NCI-H510A treated with DMSO at 0.1 percent for 48 hours (cell line): ENCODE results near the gene DPY19L2.
"Not testable (repeated sequence)": the region's sequence is repeated elsewhere in the genome, so short reads cannot be mapped to it uniquely, and the experiment has no call there.

ENCODE experiments used
- DNase-seq: peaks from one replicate; lab custom pipeline; 2025; lab: John Stamatoyannopoulos, UW

Gene DPY19L2

GRCh38 chr12:63663005-63663404 is 5.3 kb downstream of the DPY19L2 start:
- not testable (repeated sequence) for DNase-seq

GRCh38 chr12:63658501-63658900 is 9.8 kb downstream of the DPY19L2 start:
- DNase-seq, result not testable (repeated sequence)

- not testable (repeated sequence) for DNase-seq
Measured at GRCh38 chr12:63656407-63656806, 11.9 kb downstream of the DPY19L2 start.

GRCh38 chr12:63655543-63656257 is 12.6 kb downstream of the DPY19L2 start:
- not testable (repeated sequence) for DNase-seq

GRCh38 chr12:63654481-63654880 is 13.8 kb downstream of the DPY19L2 start:
- DNase-seq, result not testable (repeated sequence)

- DNase-seq, result not testable (repeated sequence)
Measured at GRCh38 chr12:63649517-63649916, 18.8 kb downstream of the DPY19L2 start.

GRCh38 chr12:63643381-63644140 is 24.7 kb downstream of the DPY19L2 start:
- not testable (repeated sequence) for DNase-seq

- DNase-seq, result not testable (repeated sequence)
Measured at GRCh38 chr12:63624258-63624657, 44.0 kb downstream of the DPY19L2 start.

- not testable (repeated sequence) for DNase-seq
Measured at GRCh38 chr12:63615544-63615943, 52.7 kb downstream of the DPY19L2 start.

- not testable (repeated sequence) for DNase-seq
Measured at GRCh38 chr12:63611285-63611684, 57.0 kb downstream of the DPY19L2 start.

GRCh38 chr12:63609281-63609680 is 59.0 kb downstream of the DPY19L2 start:
- not testable (repeated sequence) for DNase-seq

- DNase-seq, result not testable (repeated sequence)
Measured at GRCh38 chr12:63604985-63605384, 63.3 kb downstream of the DPY19L2 start.

GRCh38 chr12:63594828-63595227 is 73.5 kb downstream of the DPY19L2 start:
- DNase-seq, result not testable (repeated sequence)

- DNase-seq, result not testable (repeated sequence)
Measured at GRCh38 chr12:63584426-63584825, 83.9 kb downstream of the DPY19L2 start.

- not testable (repeated sequence) for DNase-seq
Measured at GRCh38 chr12:63583289-63583688, 85.0 kb downstream of the DPY19L2 start.

- not testable (repeated sequence) for DNase-seq
Measured at GRCh38 chr12:63577631-63578030, 90.7 kb downstream of the DPY19L2 start.

- not testable (repeated sequence) for DNase-seq
Measured at GRCh38 chr12:63572038-63572437, 96.3 kb downstream of the DPY19L2 start.

GRCh38 chr12:63558445-63558844 is 109.8 kb downstream of the DPY19L2 start:
- not testable (repeated sequence) for DNase-seq

- DNase-seq, result not testable (repeated sequence)
Measured at GRCh38 chr12:63551397-63551796, 116.9 kb downstream of the DPY19L2 start.

- DNase-seq, result not testable (repeated sequence)
Measured at GRCh38 chr12:63549034-63549433, 119.3 kb downstream of the DPY19L2 start.

- not testable (repeated sequence) for DNase-seq
Measured at GRCh38 chr12:63545298-63545916, 122.9 kb downstream of the DPY19L2 start.

GRCh38 chr12:63538656-63539055 is 129.6 kb downstream of the DPY19L2 start:
- DNase-seq, result not testable (repeated sequence)
